GM13976 (cell line): ENCODE results near the gene MS4A7.
A peak's percentile ranks its signal among the peaks of the same experiment; 100 is the strongest.

ENCODE experiments used
- DNase-seq: peaks from one replicate; pipeline ENCODE4 v3.0.0; 2012; ENCODE audit warnings: low spot score
- in situ Hi-C: fragments of 300-500 bp; cut with MboI; formaldehyde crosslinking; loops from one replicate; pipeline ENCODE4 v1.12.0; 2022; ENCODE audit warnings: low sequenced_read_pairs, mixed read lengths, inconsistent platforms; ENCODE audit not compliant: unreplicated experiment
- TF ChIP-seq, protein P1 (sequence below): IDR thresholded peaks from 2 replicates; pipeline ENCODE4 v1.5.1; 2012; ENCODE audit warnings: borderline replicate concordance, mild to moderate bottlenecking; ENCODE audit not compliant: insufficient read depth; ENCODE audit errors: extremely low read depth, missing control alignments, control extremely low read depth

MS4A7 gene

DNA sequence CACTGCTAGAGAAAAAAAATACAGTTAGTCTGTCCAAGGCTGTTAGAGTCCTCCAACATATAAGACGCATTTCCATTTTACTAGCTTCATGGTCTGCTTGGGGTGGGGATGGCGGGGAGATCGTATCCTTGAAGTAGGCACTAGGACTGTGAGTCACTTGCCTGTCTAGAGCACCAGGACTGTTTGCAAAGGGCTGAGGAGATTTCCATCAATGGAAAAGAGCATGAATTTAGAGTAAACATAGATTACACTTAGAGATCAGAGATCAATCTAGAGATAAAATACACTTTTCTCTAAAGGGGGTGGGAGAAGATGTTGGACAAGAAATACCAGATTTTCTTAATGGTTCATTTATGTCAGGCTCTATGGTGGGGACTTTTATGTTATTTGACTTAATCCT is 1.7 kb upstream of the MS4A7 start:
- no peak for DNase-seq
- TF ChIP-seq, protein P1, sequence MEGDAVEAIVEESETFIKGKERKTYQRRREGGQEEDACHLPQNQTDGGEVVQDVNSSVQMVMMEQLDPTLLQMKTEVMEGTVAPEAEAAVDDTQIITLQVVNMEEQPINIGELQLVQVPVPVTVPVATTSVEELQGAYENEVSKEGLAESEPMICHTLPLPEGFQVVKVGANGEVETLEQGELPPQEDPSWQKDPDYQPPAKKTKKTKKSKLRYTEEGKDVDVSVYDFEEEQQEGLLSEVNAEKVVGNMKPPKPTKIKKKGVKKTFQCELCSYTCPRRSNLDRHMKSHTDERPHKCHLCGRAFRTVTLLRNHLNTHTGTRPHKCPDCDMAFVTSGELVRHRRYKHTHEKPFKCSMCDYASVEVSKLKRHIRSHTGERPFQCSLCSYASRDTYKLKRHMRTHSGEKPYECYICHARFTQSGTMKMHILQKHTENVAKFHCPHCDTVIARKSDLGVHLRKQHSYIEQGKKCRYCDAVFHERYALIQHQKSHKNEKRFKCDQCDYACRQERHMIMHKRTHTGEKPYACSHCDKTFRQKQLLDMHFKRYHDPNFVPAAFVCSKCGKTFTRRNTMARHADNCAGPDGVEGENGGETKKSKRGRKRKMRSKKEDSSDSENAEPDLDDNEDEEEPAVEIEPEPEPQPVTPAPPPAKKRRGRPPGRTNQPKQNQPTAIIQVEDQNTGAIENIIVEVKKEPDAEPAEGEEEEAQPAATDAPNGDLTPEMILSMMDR = no peak
- in situ Hi-C loops = no loop called here

DNA sequence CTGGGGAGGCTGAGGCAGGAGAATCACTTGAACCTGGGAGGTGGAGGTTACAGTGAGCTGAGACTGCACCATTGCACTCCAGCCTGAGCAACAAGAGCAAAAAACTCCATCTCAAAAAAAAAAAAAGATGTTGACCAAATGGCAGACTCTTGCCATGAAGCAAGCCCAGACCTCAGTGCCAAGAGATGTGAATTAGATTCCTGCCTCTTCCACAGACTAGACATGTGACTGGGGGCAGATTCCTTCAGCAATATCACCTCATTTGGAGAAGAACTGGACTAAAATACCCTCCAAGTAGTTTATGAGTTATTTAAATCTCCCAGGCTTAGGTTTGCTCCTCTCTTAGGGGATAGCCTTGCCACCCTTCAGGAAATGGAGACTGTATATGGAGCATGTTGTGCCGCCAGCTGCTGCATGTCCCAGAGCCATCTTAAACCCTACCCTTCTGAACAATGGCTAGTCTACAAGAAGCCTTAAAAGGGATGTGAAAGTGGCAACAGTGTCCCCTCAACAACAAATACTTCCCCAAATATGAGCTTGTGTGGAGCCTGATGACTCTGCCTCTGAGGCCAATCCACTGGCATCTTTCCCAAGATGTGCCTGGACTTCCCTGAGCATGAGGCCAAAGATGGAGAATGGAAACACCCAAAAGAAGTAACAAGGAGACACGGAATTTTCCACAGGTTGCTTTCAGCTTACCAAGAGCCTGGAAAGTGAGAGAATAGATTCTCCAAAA is 763 bp upstream of the MS4A7 start:
- in situ Hi-C loops = no loop called here
- DNase-seq = peak; percentile 58
- TF ChIP-seq, protein P1 = no peak

- in situ Hi-C loops = no loop called here
- peak; percentile 40 for DNase-seq
These were observed 11.1 kb downstream of the MS4A7 start for GRCh38 chr11:60389279-60389910.

GRCh38 chr11:60390419-60390818 is 12.1 kb downstream of the MS4A7 start:
- DNase-seq = no peak
- in situ Hi-C loops = loop anchor here (10.0 kb wide), 1 partner anchor 64 kb away; the partner anchor contains the start of gene MS4A1
- TF ChIP-seq, protein P1 = no peak

More at GRCh38 chr11:60389279-60389910, 11.1 kb downstream of the MS4A7 start:
- TF ChIP-seq, protein P1 = no peak

DNA sequence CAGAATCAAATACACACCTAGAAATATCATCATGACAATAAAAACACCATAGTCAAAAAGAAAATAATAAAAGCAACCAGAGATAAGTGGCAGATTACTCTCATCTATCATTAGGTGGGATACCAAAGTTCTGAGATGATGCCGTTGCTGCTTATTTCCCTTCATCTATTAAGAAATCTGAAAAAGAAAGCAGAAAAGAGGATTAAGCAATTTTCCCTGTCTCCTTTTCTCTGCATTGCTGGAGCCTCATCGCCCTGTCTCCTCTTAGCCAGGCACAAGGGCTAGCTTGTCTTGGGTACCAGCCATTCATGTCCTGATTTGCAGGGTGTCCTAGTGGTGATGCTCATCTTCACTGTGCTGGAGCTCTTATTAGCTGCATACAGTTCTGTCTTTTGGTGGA is 14.0 kb downstream of the MS4A7 start:
- TF ChIP-seq, protein P1 = no peak
- DNase-seq = no peak
- in situ Hi-C loops = loop anchor here (10.0 kb wide), 1 partner anchor 62 kb away; the partner anchor contains the start of gene MS4A1

- no peak for DNase-seq
- in situ Hi-C loops = loop anchor here (10.0 kb wide), 1 partner anchor 62 kb away; the partner anchor contains the start of gene MS4A1
- TF ChIP-seq, protein P1 = no peak
These were observed 14.7 kb downstream of the MS4A7 start for GRCh38 chr11:60393016-60393415.
